Fibroblast of lung (primary cell): ENCODE data around the gene NTSR1. TPM values are rescaled to one million over a fixed set of nuclear protein-coding genes. Genes with fewer than 3 reads are reported as not detected.

Source experiments
- DNase-seq, 2 donors: peaks; one replicate each; pipeline versions ENCODE4 v3.0.0 to v3.0.0-alpha.2; 2010; ENCODE audit warnings: low read depth in 2 of 2
- H2AFZ ChIP-seq: 2 replicates; pipeline ENCODE4 v1.5.1; 2012; ENCODE audit warnings: low read length, control low read depth, inconsistent platforms
- H3K27ac ChIP-seq: 2 replicates; pipeline ENCODE4 v1.5.1; 2011; ENCODE audit warnings: low read length, control low read depth; ENCODE audit not compliant: insufficient read depth
- H3K27me3 ChIP-seq: 2 replicates; pipeline ENCODE4 v1.5.1; 2011; ENCODE audit warnings: mild to moderate bottlenecking, low read length; ENCODE audit not compliant: control insufficient read depth, insufficient read depth
- H3K36me3 ChIP-seq: 2 replicates; pipeline ENCODE4 v1.5.1; 2011; ENCODE audit warnings: low read length; ENCODE audit not compliant: control insufficient read depth, insufficient read depth
- H3K4me1 ChIP-seq: 2 replicates; pipeline ENCODE4 v1.5.1; 2011; ENCODE audit warnings: low read length; ENCODE audit not compliant: control insufficient read depth, insufficient read depth; ENCODE audit errors: extremely low read depth
- H3K4me2 ChIP-seq: 2 replicates; pipeline ENCODE4 v1.5.1; 2011; ENCODE audit warnings: low read length, control low read depth; ENCODE audit not compliant: insufficient read depth; ENCODE audit errors: extremely low read depth
- H3K4me3 ChIP-seq, 4 experiments: fragments of 200-600 bp in 1 of 4; sonication (generic) in 1 of 4; replicated peaks in 1 of 4; 2 replicates each; pipeline ENCODE4 v1.5.1; 2011 to 2016; ENCODE audit warnings: low read length in 4 of 4, low read depth in 3 of 4, mild to moderate bottlenecking in 3 of 4, control low read depth in 2 of 4, inconsistent platforms in 1 of 4, mixed read lengths in 1 of 4; ENCODE audit not compliant: insufficient read depth in 1 of 4; ENCODE audit errors: control extremely low read depth in 1 of 4
- H3K79me2 ChIP-seq: 2 replicates; pipeline ENCODE4 v1.5.1; 2012; ENCODE audit warnings: mild to moderate bottlenecking, low read length, inconsistent platforms; ENCODE audit not compliant: control insufficient read depth, insufficient read depth
- H3K9ac ChIP-seq: 2 replicates; pipeline ENCODE4 v1.5.1; 2011; ENCODE audit warnings: mild to moderate bottlenecking, low read length, control low read depth; ENCODE audit not compliant: insufficient read depth
- H3K9me3 ChIP-seq: 2 replicates; pipeline ENCODE4 v1.5.1; 2012; ENCODE audit warnings: low read depth, low read length; ENCODE audit not compliant: control insufficient read depth, insufficient read depth
- H4K20me1 ChIP-seq: 2 replicates; pipeline ENCODE4 v1.5.1; 2011; ENCODE audit warnings: low read length; ENCODE audit not compliant: control insufficient read depth, insufficient read depth; ENCODE audit errors: extremely low read depth
- CTCF ChIP-seq, 2 donors: IDR thresholded peaks in 1 of 2; conservative IDR thresholded peaks in 1 of 2; 1 replicate in 1 of 2; 2 replicates in 1 of 2; pipeline ENCODE4 v1.5.1; 2011 to 2012; ENCODE audit warnings: low read length in 2 of 2, control low read depth in 1 of 2, inconsistent platforms in 1 of 2, low read depth in 1 of 2, mild to moderate bottlenecking in 1 of 2
- EZH2 ChIP-seq: IDR thresholded peaks from 2 replicates; pipeline ENCODE4 v1.5.1; 2012; ENCODE audit warnings: low read length, control low read depth, mild to moderate bottlenecking; ENCODE audit errors: missing control alignments
- polyA plus RNA-seq, 2 donors: library from polyadenylated mRNA; depleted of rRNA in 1 of 2; stranded (reverse) in 1 of 2; unstranded in 1 of 2; fragments of >200 nt; gene quantifications; 2 replicates each; pipeline ENCODE4 v1.2.1, GENCODE V29; 2011 to 2012; ENCODE audit warnings: missing spikeins in 1 of 2
- total RNA-seq: library from RNA; depleted of rRNA; stranded (reverse); fragments of >200 nt; gene quantifications from 2 replicates; pipeline ENCODE4 v1.2.1, GENCODE V29; 2014

Gene NTSR1
- total and polyA plus RNA-seq, 2 donors (not counting 1 experiment from before 2014, with no cell fraction given), result 0.05 to 0.33 TPM

- no peak overlapping the region for H3K27ac ChIP-seq
- no peak overlapping the region for H3K4me3 ChIP-seq
- H3K9me3 ChIP-seq, result no peaks in the 10 kb centered on the region
- no peaks in the 10 kb centered on the region for H3K79me2 ChIP-seq
- no peak for DNase-seq
- H3K27me3 ChIP-seq, result peaks cover 5% of the 10 kb centered on the region
- H3K4me2 ChIP-seq, result no peak overlapping the region
- no peak overlapping the region for H3K9ac ChIP-seq
- H4K20me1 ChIP-seq, result no peaks in the 10 kb centered on the region
- H3K4me1 ChIP-seq, result no peaks in the 10 kb centered on the region
- no peak overlapping the region for H2AFZ ChIP-seq
- no peak for TF ChIP-seq EZH2
- no peak for TF ChIP-seq CTCF (conservative IDR thresholded peaks at IDR 0.05 in 1 of 2, IDR thresholded peaks at IDR 0.05 in 1 of 2; ENCODE audit: low read depth in 1 of 2, low read length in 2 of 2)
- no peaks in the 10 kb centered on the region for H3K36me3 ChIP-seq
Measured at GRCh38 chr20:62688083-62688482, 20.6 kb upstream of the NTSR1 start.

- H3K9ac ChIP-seq, result no peak overlapping the region
- peak in 1 of 2 donors; percentile 21 for DNase-seq
- H3K9me3 ChIP-seq, result no peaks in the 10 kb centered on the region
- no peaks in the 10 kb centered on the region for H4K20me1 ChIP-seq
- H2AFZ ChIP-seq, result no peak overlapping the region
- H3K27ac ChIP-seq, result no peak overlapping the region
- H3K4me3 ChIP-seq, result no peak overlapping the region
- no peaks in the 10 kb centered on the region for H3K4me1 ChIP-seq
- H3K27me3 ChIP-seq, result peaks cover 6% of the 10 kb centered on the region
- H3K36me3 ChIP-seq, result no peaks in the 10 kb centered on the region
- no peak for TF ChIP-seq EZH2
- peak in 1 of 2 donors; percentile 11 for TF ChIP-seq CTCF (conservative IDR thresholded peaks at IDR 0.05 in 1 of 2, IDR thresholded peaks at IDR 0.05 in 1 of 2; ENCODE audit: low read depth in 1 of 2, low read length in 2 of 2)
- no peaks in the 10 kb centered on the region for H3K79me2 ChIP-seq
- H3K4me2 ChIP-seq, result no peak overlapping the region
Measured at GRCh38 chr20:62688855-62689460, 19.7 kb upstream of the NTSR1 start.

- Histone ChIP-seq H3K9me3 (no peaks in the 10 kb centered on the region), H3K9ac (no peak overlapping the region), H3K27me3 (peaks cover 12% of the 10 kb centered on the region), H3K4me2 (no peak overlapping the region), H3K27ac (no peak overlapping the region), H3K4me1 (no peaks in the 10 kb centered on the region), H3K36me3 (no peaks in the 10 kb centered on the region), H2AFZ (no peak overlapping the region), H4K20me1 (no peaks in the 10 kb centered on the region), H3K79me2 (no peaks in the 10 kb centered on the region), H3K4me3 (no peak overlapping the region)
- TF ChIP-seq CTCF (conservative IDR thresholded peaks at IDR 0.05 in 1 of 2, IDR thresholded peaks at IDR 0.05 in 1 of 2; ENCODE audit: low read depth in 1 of 2, low read length in 2 of 2) (no peak), EZH2 (no peak)
- no peak for DNase-seq
Measured at GRCh38 chr20:62689861-62690260, 18.8 kb upstream of the NTSR1 start.
